ENCODE data around the gene MEIKIN.
"Not testable (repeated sequence)": the region's sequence is repeated elsewhere in the genome, so short reads cannot be mapped to it uniquely, and the experiment has no call there.

MEIKIN gene

GRCh38 chr5:131795879-131796792 lies 149.3 kb downstream of the MEIKIN start:
- DNase-seq: no peak

DNA sequence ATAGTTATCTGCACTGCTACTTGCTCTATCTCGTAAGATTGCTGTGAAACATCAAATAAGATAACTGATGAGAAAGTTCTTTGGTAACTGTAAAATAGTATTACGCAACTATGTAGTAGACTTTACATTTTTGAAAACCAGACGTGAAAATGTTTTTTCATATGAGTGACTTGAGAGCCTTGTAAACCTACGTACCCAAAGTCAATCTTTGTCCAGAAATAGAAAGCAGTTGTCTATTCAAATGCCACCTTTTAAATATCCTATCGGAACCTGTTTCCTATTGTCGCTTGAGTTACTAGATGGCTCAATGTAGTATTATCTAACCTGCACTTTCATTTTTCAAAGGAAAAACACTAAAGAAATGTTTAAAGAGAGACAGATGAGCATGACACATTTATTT lies 150.2 kb downstream of the MEIKIN start:
- DNase-seq: no peak

GRCh38 chr5:131794586-131794985 lies 150.9 kb downstream of the MEIKIN start:
- no peak for DNase-seq

DNA sequence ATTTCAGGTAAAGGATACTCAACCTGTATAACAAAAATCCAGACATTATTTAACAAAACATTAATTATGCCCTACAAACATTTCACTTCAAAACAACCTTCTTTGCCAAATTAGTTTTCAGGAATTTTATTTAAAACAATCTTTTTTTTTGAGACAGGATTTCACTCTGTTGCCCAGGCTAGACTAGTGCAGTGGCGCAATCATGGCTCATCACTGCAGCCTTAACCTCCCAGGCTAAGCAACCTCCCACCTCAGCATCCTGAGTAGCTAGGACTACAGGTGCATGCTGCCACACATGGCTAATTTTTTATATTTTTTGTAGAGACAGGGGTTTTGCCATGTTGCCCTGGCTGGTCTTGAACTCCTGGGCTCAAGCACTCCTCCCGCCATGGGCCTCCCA lies 152.6 kb downstream of the MEIKIN start:
- DNase-seq: no peak

DNA sequence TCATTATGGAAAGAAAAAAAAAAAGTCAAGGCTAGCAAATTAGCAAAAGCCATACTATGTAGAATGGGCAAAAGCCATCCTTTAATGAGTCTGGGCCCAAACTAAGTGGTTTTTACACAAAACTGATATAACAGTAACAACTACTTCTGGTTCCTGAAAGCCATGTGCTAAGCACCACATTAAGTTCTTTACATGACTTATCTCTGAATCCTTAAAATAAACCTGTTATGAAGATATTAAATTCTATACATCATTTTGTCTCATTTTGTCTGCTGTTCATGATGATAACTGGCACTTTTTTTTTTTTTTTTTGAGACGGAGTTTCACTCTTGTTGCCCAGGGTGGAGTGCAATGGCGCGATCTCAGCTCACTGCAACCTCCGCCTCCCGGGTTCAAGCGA lies 153.6 kb downstream of the MEIKIN start:
- no peak for DNase-seq

DNA sequence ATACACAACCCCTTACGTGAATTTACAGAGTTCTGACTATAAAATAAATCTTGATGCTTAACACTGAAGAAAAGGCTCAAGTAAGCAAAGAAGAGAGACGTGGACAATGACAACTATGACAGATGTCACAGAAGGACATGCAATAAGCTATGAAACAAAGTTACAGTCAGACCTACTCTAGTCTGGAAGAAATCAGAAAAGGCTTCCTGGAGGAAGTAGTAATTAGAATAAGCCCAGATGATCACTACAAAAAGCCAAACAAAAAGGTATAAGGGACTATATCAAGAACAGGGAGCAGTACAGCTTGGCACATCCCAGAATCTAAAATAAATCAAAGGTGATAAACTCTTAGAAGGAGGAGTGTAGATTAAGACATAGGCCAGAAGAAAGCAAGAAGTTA lies 154.9 kb downstream of the MEIKIN start:
- no peak for DNase-seq

DNA sequence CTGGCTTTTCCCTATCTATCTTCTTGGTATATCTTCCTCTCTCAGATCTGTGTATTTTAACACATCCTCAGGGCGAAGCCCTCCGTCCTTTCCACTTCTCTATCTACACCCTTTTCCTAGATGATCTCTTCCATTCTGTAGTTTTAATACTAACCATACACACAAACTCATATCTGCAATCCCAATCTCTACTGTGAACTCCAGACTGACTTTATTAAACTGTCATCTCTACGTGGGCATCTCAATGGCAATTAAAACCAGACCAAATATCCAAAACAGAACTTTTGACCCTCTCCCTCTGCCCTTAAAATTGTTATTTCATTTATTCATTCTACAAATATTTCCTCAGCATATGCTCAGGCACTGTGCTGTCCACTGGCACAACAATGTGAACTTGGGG lies 155.7 kb downstream of the MEIKIN start:
- DNase-seq: no peak

DNA sequence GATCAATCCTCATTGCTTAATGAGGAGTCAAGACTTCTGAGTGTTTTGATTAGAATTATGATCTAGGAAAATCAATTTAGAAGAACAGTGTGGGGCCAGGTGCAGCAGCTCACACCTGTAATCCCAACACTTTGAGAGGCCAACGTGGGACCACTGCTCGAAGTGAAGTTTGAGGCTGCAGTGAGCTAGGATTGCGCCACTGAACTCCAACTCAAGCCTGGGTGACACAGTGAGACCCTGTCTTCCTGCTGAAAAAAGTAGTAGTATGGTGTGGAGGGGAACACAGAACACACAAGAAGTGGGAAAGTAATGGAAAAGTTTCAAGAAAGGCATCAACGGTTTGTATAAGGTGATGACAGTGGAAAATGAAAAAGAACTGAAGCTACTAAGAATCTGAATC lies 157.7 kb downstream of the MEIKIN start:
- no peak for DNase-seq

GRCh38 chr5:131786900-131787692 lies 158.4 kb downstream of the MEIKIN start:
- DNase-seq: no peak

DNA sequence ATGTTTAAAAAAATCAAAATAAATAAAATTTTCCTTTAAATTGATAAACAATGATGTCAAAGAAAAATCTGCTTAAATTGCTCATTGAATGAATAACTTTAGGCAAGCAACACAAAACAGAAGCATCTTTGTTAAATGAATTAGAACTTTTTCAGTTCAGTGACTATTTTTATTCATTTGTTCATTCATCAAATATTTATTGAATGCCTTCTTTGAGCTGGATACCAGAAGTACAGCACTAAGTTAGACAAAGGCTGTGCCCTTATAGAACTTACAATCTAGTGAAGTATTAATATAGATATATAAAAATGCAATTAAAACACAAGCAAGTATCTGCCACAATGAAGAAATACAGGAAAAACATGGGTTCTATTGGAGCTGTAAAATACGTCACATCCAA lies 159.4 kb downstream of the MEIKIN start:
- no peak for DNase-seq

- DNase-seq: no peak
Observed at GRCh38 chr5:131783874-131784273, 161.6 kb downstream of the MEIKIN start.

DNA sequence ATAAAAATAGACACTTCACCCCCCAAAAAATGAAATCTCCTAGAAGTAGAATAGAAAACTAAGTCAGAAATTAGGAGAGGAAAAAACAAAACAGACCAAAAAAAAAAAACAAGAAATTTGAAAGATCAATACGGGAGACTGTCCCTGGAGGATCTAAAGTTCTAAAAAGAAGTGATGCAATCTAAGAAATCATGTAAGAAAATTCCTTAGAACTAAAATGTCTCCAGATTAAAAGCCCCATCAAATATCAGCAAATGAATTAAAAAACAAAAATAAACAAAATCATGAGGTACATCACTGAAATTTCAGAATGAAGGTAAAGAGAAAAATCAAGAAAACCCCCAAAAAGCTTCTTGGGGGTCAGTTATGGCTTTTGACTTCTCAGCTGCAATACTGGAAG lies 162.1 kb downstream of the MEIKIN start:
- no peak for DNase-seq

DNA sequence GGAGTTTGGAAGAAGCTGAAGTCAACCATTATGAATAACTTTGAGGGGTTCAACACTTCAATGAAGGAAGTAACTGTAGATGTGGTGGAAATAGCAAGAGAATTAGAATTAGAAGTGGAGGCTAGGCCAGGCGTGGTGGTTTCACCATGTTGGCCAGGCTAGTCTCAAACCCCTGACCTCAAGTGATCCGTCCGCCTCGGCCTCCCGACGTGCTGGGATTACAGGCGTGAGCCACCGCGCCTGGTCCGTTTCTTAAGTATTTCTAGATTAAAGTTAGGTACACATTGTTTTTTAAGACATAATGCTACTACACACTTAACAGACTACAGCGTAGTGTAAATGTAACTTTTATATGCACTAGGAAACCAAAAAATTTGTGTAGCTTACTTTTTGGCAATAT lies 162.7 kb downstream of the MEIKIN start:
- DNase-seq: no peak

- not testable (repeated sequence) for DNase-seq
Observed at GRCh38 chr5:131778141-131778540, 167.3 kb downstream of the MEIKIN start.

DNA sequence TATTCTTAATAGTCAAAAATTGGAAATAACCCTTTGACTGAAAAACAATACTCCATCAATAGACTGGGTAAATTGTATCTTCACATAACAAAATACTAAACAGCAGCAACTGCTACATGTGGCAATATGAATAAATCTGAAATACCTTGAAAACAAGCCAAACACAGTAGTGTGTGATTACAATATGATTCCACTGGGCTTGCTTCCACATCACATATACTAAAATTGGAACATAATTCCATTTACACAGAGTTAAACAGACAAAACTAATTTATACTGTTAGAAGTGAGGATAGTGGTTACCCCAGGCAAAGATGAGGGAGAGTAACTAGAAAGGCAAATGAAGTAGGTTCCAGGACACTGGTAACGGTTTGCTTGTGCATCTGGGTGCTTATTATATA lies 169.0 kb downstream of the MEIKIN start:
- no peak for DNase-seq

DNA sequence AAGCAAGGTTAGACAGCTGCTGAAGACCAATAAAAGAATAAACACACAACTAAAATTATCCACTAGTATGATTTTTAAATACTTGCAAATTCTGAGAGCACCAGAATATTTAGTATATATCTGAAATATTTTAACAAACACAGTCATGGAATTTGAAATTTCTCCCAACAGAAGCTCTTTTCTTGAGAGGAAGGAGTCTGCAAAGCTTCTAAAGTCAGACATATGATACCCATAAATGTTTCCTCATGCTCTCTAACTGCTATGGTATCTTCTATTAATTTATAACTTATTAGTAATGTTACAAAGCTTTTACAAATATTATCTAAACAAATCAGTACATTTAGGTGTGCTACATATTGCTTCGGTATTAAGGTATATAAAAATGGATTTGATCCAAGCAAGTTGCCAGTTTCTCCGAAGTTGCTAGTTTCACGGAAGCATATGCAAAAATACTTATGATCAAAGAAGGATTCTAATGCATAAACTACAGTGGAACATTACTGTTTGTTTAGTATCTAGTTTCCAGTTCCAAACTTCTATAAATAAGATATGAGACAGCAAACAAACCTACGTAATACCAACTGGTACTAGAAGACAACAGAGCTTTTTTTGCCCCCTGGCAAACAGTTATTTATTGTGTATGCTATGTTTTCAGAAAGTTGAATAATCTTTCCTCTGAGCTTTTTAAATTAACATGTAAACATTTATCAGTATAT lies 170.7 kb downstream of the MEIKIN start:
- no peak for DNase-seq

- DNase-seq: no peak
Observed at GRCh38 chr5:131773805-131774204, 171.7 kb downstream of the MEIKIN start.

DNA sequence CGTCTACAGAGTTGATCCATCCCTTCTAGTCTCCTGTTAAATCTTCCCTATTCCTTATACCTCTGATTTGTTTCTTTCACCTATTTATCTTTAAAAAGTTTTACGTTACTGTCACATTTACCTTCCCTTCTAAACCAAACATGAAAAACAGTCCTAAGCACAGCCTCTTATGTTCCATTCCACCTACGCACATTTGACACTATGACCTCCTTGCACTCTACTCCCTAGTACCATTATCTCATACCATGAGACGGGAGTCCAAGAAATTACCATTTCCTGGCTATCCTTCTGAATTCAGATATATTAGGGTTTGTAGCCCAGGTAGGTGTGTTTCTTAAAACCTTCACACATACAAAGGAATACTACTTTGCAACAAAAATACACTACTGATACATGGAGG lies 173.8 kb downstream of the MEIKIN start:
- DNase-seq: no peak

DNA sequence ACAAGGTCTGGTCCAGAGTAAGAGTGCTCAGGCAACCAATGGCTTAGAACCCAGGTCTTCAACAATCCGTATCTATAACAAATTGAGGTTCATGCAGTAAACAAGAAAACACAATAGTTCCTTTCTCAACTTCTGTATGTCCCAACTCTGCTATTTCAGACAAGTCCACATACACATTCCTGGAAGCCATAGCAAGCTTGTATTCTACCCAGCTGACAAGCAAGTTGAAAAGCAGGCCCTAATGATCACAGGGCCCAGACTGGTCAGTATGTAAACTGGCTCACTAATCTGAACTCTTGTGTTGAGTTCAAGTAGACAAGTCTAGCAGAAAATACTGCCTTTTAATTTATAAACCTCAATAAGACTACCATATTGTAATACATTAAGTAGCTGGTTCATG lies 175.5 kb downstream of the MEIKIN start:
- DNase-seq: no peak

DNA sequence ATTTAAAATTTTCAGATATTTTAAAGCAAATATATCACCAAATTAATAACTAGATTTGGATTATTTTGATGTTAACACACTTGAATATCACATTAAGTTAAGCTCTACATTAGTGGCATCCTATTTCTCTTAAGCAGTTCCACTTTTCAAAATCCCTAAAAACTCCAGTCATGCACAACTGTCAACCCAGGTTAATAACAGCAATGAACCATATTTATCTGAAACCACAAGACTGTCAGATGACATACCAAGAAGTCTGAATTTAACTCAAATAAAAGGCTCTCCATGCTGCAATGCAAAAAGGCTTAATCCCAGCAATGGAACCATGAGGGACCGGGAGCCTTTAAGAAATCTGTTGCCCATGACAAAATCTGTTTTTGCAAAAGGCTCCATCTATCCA lies 176.1 kb downstream of the MEIKIN start:
- no peak for DNase-seq

- DNase-seq: no peak
Observed at GRCh38 chr5:131767891-131768290, 177.6 kb downstream of the MEIKIN start.

- DNase-seq: no peak
Observed at GRCh38 chr5:131766689-131767088, 178.8 kb downstream of the MEIKIN start.

DNA sequence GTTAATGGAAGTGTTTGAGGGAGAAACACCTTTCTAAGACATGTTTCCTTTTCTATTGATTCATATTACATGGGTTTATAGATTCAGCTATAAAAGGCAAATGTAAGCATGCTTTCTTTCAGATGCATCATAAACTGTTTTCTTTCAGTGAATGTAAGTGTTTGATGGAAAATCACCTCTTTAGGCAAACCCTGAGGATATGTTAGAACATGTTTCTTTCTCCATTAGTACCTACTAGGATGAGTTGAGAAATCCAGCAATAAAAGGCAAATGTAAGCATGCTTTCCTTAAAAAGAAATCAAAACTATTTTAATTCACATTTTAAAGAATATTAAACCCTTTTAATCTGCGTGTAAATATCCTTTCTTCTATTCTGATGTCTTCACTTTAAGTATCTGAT lies 180.2 kb downstream of the MEIKIN start:
- no peak for DNase-seq

GRCh38 chr5:131763968-131764367 lies 181.5 kb downstream of the MEIKIN start:
- DNase-seq: no peak

Data from NCI-H2081 treated with DMSO at 0.1 percent for 48 hours (cell line).